Activated gamma-delta T cell treated with Interleukin-2 at 50 U/mL for 16 hours (primary cell): ENCODE results near the gene CLMP.
"Not testable (repeated sequence)": the region's sequence is repeated elsewhere in the genome, so short reads cannot be mapped to it uniquely, and the experiment has no call there.

Experiments used
- DNase-seq: peaks from one replicate; pipeline ENCODE4 v3.0.0-alpha.2; 2020

Gene CLMP

GRCh38 chr11:123076484-123076883, 118.6 kb downstream of the CLMP start:
- no peak for DNase-seq

DNA sequence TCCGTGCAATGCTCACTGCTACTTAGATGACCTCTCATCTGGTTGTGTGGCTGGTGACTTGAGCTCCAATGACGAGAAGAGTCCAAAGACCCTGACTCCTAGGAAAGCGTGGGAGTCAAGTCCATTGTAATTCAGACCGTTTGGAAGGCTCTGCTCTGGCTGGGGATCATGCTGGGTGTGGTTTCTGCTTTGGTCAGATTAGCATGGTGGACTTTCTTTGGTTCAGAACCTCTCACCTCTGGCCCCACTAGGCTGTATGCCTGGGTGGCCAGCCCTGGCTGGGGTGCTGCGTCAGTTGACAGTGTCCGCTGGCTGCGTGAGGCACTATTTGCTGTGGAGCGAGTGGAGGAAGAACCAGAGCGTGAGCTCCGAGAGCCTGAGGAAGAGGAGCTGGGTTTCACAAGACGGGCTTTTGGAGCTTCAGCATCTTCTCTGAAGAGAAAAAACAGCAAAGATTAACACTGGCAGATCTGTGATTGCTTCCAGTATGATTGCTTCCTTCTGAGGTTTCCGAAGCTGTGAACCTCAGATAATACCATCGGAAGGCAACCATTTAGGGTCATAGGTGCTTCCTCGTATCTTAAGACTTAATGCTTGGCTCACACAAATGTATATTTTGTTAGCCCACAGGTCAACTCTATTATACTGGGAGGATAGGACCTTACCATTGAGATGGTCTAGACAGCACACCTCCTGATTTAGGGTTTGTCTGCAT, 121.5 kb downstream of the CLMP start:
- DNase-seq: no peak

GRCh38 chr11:123072762-123073161, 122.3 kb downstream of the CLMP start:
- DNase-seq: no peak

GRCh38 chr11:123072332-123072761, 122.7 kb downstream of the CLMP start:
- no peak for DNase-seq

- DNase-seq: no peak
Measured at GRCh38 chr11:123069908-123070821, 124.9 kb downstream of the CLMP start.

DNA sequence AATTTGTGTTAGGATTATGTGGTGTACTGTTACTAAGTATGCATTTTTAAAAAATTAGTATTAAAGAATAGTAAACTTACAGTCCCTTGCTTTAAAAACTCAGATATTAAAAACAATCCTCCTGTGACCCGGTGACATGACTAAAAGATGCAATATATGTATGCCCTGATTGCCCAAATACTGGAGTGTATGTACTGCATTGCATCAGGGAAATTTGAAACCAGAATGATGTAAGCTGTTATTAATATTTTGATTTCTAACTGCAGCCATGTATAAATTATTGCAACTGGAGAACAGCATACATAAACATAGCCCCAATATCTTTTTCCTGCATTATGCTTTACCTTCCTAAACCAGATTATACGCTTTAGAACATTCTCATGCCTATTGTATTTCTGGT, 129.4 kb downstream of the CLMP start:
- DNase-seq: no peak

GRCh38 chr11:123063826-123064657, 131.0 kb downstream of the CLMP start:
- DNase-seq: no peak

- DNase-seq: peak; percentile 49
Measured at GRCh38 chr11:123062892-123063825, 131.9 kb downstream of the CLMP start.

DNA sequence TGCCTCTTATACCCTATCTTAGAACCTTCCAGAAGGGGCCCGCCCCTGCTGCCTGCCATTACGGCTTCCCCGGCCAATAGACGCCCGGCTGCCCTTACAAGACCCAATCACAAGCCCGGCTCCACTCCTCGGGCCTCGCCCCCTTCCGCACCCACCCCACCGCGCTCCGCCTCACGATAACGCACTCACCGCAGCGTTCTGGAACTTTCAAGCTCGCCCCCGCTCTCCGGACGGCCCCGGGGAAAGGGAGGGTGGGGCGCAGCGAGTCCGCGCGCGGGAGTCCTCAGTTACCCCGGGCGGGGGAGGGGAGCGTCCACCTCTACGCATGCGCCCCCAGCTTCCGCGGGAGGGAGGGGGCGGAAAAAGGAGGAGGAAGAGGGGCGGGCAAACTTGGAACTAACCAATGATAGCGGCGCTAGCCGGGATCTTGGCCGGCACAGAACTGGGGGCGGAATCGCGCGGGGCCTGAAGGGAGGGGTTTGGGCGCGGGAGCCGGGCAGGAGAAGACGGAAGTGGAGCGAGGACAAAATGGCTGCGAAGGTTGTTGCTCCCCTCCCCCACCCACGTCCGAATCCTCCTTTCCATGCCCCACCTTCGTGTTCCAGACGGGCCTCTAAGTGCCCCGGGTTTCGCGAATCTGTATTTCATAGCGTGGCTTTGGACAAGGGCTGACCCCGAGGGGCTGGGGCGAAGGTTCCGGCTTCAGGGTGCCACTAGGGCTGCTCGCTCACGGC, 132.7 kb downstream of the CLMP start:
- DNase-seq: peak; percentile 99

- DNase-seq: peak; percentile 66
Measured at GRCh38 chr11:123061403-123062157, 133.5 kb downstream of the CLMP start, which contains the start of gene HSPA8. HSPA8 (minus strand) TSS chr11:123062136; CDS start chr11:123061324, 812 bp downstream.

GRCh38 chr11:123060277-123061000, 134.6 kb downstream of the CLMP start:
- no peak for DNase-seq

DNA sequence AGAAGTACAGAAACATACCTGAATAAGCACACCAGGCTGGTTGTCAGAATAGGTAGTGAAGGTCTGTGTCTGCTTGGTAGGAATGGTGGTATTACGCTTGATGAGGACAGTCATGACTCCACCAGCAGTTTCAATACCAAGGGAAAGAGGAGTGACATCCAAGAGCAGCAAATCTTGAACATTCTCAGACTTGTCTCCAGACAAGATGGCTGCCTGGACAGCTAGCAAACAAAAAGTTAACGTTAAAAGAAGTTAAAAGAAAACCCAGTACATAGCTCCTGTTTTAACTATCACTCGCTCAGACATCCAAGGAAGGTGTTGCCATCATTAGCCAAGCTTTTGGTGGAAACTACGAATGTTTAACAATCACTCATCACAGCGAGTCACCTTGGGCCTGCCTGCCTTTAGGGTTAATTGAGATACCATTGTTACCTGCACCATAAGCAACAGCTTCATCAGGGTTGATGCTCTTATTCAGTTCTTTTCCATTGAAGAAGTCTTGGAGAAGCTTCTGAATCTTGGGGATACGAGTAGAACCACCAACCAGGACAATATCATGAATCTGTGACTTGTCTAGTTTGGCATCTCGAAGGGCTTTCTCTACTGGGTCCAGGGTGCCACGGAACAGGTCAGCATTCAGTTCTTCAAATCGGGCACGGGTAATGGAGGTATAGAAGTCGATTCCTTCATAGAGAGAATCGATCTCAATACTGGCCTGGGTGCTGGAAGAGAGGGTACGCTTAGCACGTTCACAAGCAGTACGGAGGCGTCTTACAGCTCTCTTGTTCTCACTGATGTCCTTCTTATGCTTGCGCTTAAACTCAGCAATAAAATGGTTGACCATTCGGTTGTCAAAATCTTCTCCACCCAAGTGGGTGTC, 135.8 kb downstream of the CLMP start:
- DNase-seq: not testable (repeated sequence)

GRCh38 chr11:123057661-123058305, 137.3 kb downstream of the CLMP start:
- DNase-seq: no peak

GRCh38 chr11:123056835-123057491, 138.1 kb downstream of the CLMP start:
- DNase-seq: no peak

- no peak for DNase-seq
Measured at GRCh38 chr11:123055191-123055901, 139.7 kb downstream of the CLMP start.

DNA sequence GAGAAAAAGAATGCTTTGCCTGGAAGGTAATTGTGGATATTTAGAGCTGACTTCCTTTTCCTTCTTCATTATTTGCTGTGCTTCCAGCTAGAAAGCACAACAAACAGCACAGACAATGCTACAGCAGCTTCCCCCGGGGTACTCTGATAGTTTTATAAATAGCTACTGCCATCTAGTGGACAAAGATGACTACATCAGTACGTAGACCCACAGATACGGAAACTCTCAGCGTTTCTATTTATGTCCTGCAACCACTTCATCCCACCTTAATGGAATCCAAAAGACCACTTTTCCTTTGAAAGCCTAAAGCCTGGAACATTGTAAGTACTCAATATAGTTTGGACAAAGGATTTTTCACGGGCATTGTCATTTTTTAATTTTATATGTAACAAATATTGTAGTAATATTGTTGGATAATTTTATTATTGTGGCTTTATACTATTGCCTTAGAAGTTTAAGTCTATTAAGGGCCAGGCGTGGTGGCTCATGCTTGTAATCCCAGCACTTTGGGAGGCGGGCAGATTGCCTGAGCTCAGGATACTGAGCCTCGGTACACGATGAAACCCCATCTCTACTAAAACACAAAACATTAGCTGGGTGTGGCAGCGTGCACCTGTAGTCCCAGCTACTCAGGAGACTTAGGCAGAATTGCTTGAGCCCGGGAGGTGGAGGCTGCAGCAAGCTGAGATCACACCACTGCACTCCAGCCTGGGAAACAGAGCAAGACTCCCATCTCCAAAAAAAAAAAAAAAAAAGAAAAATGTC, 140.6 kb downstream of the CLMP start:
- no peak for DNase-seq
